NCI-H345 treated with DMSO at 0.1 percent for 48 hours (cell line): Measurements from ENCODE around the gene SND1.

Experiments used
- DNase-seq: peaks from one replicate; lab custom pipeline; 2025; ENCODE audit not compliant: unreplicated experiment; lab: John Stamatoyannopoulos, UW

The SND1 gene

DNA sequence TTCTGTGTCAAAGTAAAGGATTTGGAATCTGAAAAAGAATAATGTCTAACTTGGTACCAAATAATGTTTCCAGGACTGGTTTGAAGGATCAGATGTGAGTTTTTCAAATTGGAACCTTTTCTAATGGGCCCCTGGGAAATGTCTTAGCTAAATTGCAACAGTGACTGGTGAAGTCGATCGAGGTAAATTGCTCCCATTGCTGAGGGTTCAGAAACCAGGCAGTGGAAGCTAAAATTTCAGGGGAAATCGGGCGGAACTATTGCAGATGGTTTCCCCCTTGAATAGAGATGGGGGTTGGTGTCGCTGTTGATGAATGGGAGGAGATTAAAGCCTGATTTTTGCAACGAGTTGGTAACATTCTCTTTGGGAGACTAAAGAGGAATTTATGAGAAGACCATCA is 112.7 kb downstream of the SND1 start:
- no peak for DNase-seq

DNA sequence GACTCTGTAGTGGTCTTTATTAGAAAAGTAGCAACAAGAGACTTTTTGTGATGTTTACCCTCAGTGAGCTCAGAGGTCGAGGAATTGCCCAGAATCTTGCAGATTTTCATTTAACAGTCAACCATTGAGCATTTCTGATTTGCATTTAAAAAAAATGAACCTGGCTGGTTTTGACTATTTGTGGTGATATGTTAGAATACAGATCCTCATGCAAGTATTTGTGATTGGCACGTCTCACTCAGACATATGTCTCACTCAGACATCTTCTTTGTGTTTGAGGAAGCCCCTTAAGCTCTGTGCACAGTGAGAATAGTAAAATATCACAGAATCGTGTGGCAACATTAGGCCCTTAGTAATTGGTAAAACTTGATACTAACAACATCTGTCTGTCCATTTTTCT is 113.2 kb downstream of the SND1 start:
- DNase-seq = no peak

DNA sequence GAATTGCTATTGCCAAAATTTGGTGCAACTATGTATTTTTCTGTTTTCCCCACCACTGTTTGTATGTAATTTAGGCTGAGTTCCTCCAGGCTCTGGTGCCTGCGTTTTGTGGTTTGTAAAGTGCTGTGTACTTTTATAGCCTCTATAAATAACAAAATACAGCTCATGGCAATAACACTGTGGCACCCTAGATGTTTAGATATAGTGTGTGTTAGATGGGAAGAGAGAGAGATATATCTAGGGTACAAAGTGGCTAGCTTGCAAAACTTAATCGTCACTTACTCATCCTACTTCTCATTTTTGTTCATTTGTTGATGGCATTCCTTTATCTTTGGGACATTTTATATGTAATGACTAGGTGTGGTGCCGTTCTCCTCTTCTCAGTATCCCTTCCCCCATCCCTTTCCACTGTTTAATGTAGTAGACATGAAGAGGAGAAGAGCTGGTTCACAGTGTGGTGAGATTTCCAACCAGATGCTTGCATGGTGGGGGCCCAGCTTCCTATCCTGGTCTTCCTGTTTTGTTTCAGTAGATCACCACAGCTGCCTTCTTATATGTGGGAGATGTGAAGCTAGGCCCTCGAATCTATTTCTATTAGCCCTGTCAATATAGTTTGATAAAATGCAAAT is 115.0 kb downstream of the SND1 start:
- no peak for DNase-seq

- DNase-seq = no peak
These were observed 116.2 kb downstream of the SND1 start for GRCh38 chr7:127768241-127768640.

- no peak for DNase-seq
These were observed 117.1 kb downstream of the SND1 start for GRCh38 chr7:127769137-127769536.

GRCh38 chr7:127769696-127770400 is 117.9 kb downstream of the SND1 start:
- DNase-seq = no peak

GRCh38 chr7:127770885-127771284 is 118.9 kb downstream of the SND1 start:
- no peak for DNase-seq

- no peak for DNase-seq
These were observed 119.7 kb downstream of the SND1 start for GRCh38 chr7:127771707-127772106.

DNA sequence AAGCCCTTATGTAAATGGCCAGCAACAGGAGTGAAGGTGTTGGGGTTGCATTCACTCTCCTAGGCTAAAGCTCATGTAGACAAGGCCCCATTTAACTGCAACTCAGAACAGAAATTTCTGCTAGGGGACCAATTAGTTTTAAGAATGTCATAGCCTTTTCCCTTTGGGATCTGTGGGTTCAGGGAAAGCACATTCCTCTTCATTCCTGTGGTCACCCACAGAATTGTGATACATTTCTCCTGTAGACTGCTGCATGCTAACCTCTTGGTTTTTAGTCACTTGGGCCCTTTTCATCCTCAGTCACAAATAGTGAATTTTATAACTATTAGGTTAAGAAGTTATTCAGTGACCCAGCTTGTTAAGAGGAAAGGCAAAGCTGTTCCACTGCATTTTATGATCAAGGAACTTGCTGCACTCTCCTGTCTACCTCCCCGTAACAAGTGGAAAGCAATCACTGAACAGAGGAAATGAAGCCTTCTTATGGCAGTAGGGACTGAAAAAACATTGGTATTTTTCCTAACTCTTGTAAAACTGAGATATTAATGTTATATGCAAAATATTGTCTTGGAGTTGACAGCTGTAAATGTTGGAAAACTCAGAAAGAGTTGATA is 124.9 kb downstream of the SND1 start:
- no peak for DNase-seq

GRCh38 chr7:127780489-127780888 is 128.5 kb downstream of the SND1 start:
- DNase-seq = no peak

DNA sequence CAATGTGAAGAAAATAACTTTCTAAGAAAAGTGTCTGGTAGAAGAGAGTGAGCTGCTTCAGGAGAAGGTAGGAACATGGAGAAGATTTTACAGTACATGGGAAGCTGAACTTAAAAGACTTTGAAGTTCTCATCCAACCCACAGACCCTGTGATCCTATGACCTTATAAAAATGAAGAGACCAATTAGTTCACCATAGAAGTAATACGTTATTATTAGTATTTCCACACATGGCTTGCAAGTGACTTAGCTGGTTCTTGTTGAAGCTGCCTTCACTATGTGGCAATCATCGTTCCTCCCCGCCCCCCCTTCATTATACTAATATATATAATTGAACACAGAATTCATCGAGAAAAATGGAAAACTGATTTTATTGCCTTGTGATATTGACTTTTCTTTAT is 129.1 kb downstream of the SND1 start:
- no peak for DNase-seq

- DNase-seq = no peak
These were observed 130.1 kb downstream of the SND1 start for GRCh38 chr7:127782075-127782474.

DNA sequence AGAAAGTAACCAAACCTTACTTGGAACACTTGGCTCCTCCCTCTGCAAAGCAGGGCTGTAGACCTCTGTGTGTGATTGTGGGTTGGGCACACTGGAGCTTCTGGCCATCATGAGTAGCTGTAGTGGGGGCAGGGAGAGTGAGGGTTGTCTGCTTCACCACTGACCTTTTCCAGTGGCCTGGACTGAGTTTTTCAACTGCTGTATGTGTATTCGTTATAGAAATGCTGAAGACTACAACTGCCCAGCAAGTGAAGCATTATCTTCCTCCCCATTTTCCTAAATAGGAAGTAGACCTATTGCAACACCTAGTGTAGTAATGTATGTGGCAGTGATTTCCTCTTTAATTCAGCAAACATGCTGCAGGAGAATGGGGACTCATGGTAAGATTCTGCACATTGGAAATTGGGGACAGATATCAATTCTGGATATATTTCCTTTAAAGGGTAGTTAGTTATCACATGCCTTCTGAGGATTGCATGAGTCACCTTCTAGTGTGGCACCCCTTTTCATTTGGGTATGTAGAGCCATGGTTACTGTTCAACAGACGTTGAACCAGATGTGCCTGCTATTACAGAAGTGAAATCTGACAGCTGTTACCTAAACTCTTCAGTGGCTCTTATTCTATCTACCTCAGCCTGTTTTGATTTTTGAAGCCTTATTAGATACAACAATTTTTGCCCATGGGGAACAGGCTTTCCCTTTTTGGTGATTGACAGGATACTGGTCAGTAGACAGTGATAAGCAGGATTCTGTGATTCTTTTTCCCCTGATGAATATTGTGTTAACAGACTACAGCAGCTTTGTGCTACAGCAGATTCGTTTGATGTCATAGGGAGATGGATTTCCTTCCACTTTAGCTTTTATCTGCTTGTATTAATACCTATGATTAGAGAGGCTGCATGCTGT is 130.9 kb downstream of the SND1 start:
- DNase-seq = no peak

GRCh38 chr7:127786184-127786583 is 134.2 kb downstream of the SND1 start:
- no peak for DNase-seq

GRCh38 chr7:127789031-127789430 is 137.0 kb downstream of the SND1 start:
- no peak for DNase-seq

GRCh38 chr7:127791446-127792189 is 139.6 kb downstream of the SND1 start:
- DNase-seq = no peak

DNA sequence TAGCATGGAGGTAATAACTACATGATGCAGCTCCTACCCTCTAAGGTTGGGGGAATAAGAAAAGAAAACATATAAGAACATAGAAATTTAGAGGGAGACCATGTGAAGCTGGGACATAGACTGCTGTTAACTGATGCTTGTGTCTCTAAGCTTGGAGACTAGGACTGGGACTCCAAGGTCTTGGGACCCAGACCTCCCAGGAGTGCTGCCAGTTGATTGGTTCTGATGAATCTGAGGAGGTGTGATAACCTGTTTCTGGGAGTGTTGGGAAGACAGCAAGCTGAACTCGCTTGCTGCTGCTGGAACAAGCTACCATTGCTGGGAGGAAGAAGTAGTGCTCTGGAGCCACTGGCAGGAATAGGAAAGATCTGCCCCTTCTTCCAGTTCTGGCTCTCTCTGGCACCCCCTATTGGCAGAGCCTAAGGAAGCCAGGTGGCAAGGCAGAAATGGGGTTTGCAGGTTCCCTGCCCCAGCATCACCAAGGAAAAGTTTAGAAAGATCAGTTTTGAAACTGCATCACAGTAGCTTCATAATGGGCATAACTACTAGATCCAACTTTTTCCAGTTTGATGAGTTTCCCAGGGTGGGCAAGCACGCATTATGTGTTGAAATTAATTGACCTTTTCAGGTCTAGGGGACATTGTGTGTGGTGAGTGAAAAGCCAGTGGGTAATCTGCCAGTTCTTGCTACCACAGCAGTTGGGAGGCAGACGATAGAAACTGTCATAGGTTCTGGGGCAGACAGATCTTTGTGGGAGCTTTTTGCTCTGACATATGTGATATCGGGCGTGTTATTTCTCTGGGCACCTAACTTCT is 140.7 kb downstream of the SND1 start:
- DNase-seq = no peak

DNA sequence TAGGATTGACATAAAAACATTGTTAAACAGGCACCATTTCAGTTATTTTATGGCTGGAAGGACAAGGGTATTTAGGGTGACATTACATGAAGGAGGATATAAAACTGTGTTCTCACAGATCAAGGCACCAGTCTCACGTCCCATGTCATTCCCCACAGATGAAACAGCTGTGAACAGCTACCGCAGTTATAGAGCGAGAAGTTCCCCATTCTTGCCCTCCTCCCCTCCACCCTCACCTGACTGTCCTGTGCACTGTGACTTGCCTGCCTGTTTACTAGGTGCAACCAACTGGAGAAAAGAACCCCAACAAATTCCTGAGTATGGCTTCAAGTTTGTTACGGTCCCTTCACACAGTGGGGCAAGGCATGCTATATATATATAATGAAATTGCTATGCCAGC is 141.6 kb downstream of the SND1 start:
- no peak for DNase-seq

- DNase-seq = no peak
These were observed 142.1 kb downstream of the SND1 start for GRCh38 chr7:127794136-127794535.

GRCh38 chr7:127794551-127794950 is 142.6 kb downstream of the SND1 start:
- no peak for DNase-seq
